Tibial artery (tissue), 4 donors: ENCODE results near the gene NDUFB8.

Experiments used
- DNase-seq, 2 donors: peaks; one replicate each; pipeline ENCODE4 v3.0.0-alpha.2; 2019
- H3K27ac ChIP-seq, 2 donors: fragments of 200-600 bp; sonication (generic) in 1 of 2; 1 replicate in 1 of 2; 2 replicates in 1 of 2; pipeline ENCODE4 v1.5.1; 2018 to 2019; ENCODE audit warnings: mild to moderate bottlenecking in 1 of 2
- H3K27me3 ChIP-seq, 2 donors: fragments of 200-600 bp; sonication (generic) in 1 of 2; one replicate each; pipeline versions ENCODE4 v1.5.1 to v1.6.0; 2016 to 2019
- H3K36me3 ChIP-seq, 3 donors: fragments of 200-600 bp; sonication (generic) in 2 of 3; one replicate each; pipeline ENCODE4 v1.5.1; 2016 to 2019; ENCODE audit warnings: mild to moderate bottlenecking in 2 of 3
- H3K4me1 ChIP-seq, 4 donors: fragments of 200-600 bp; sonication (generic) in 2 of 4; 1 replicate in 3 of 4; 2 replicates in 1 of 4; pipeline ENCODE4 v1.5.1; 2016 to 2019
- H3K4me3 ChIP-seq, 2 donors: fragments of 200-600 bp; sonication (generic) in 1 of 2; 1 replicate in 1 of 2; 2 replicates in 1 of 2; pipeline ENCODE4 v1.5.1; 2018 to 2019; ENCODE audit warnings: mild to moderate bottlenecking in 2 of 2
- H3K9me3 ChIP-seq, 3 donors: fragments of 200-600 bp; sonication (generic) in 1 of 3; one replicate each; pipeline ENCODE4 v1.5.1; 2016 to 2019
- CTCF ChIP-seq, 2 experiments: fragments of 200-600 bp in 1 of 2; fragments of 450-650 bp in 1 of 2; IDR thresholded peaks; one replicate each; pipeline ENCODE4 v1.5.1; 2017 to 2019; ENCODE audit warnings: antibody characterized with exemption in 2 of 2, mild to moderate bottlenecking in 1 of 2, moderate library complexity in 1 of 2
- intact Hi-C: fragments of 100-400 bp; cut with DNase I; formaldehyde crosslinking; loops from one replicate; pipeline ENCODE4 v1.15.0; 2023; ENCODE audit warnings: low total_unique reads

The NDUFB8 gene

GRCh38 chr10:100481462-100482081 is 48.1 kb downstream of the NDUFB8 start:
- Histone ChIP-seq H3K36me3 (peaks cover 0 to 11% (median 7%) of the 10 kb centered on the region in 3 donors), H3K27ac (no peak overlapping the region), H3K27me3 (peaks cover 0 to 32% of the 10 kb centered on the region in 2 donors), H3K9me3 (no peaks in the 10 kb centered on the region), H3K4me1 (peaks cover 0 to 18% (median 16%) of the 10 kb centered on the region in 4 donors), H3K4me3 (peak overlapping the region; percentile 47 to 61)
- intact Hi-C loops = no loop called here
- no peak for TF ChIP-seq CTCF (IDR thresholded peaks at IDR 0.05)
- DNase-seq = peak; percentile 86 to 90

GRCh38 chr10:100480002-100480401 is 49.7 kb downstream of the NDUFB8 start:
- no peak for DNase-seq
- H3K27me3 ChIP-seq = peaks cover 0 to 32% of the 10 kb centered on the region in 2 donors
- H3K4me3 ChIP-seq = no peak overlapping the region
- peaks cover 0 to 2% (median 0%) of the 10 kb centered on the region in 3 donors for H3K36me3 ChIP-seq
- H3K9me3 ChIP-seq = no peaks in the 10 kb centered on the region
- H3K4me1 ChIP-seq = peaks cover 0 to 18% (median 16%) of the 10 kb centered on the region in 4 donors
- no peak for TF ChIP-seq CTCF (IDR thresholded peaks at IDR 0.05)
- H3K27ac ChIP-seq = no peak overlapping the region
- intact Hi-C loops = no loop called here

GRCh38 chr10:100479037-100479436 is 50.6 kb downstream of the NDUFB8 start:
- Histone ChIP-seq H3K36me3 (no peaks in the 10 kb centered on the region), H3K27ac (no peak overlapping the region), H3K4me3 (no peak overlapping the region), H3K4me1 (peaks cover 0 to 18% (median 16%) of the 10 kb centered on the region in 4 donors), H3K9me3 (no peaks in the 10 kb centered on the region), H3K27me3 (peaks cover 0 to 32% of the 10 kb centered on the region in 2 donors)
- intact Hi-C loops = no loop called here
- no peak for DNase-seq
- no peak for TF ChIP-seq CTCF (IDR thresholded peaks at IDR 0.05)

- Histone ChIP-seq H3K36me3 (no peaks in the 10 kb centered on the region), H3K9me3 (no peaks in the 10 kb centered on the region), H3K27me3 (peaks cover 0 to 32% of the 10 kb centered on the region in 2 donors), H3K4me3 (no peak overlapping the region), H3K4me1 (peaks cover 0 to 17% (median 15%) of the 10 kb centered on the region in 4 donors), H3K27ac (no peak overlapping the region)
- intact Hi-C loops = no loop called here
- no peak for TF ChIP-seq CTCF (IDR thresholded peaks at IDR 0.05)
- no peak for DNase-seq
Measured at GRCh38 chr10:100477970-100478369, 51.7 kb downstream of the NDUFB8 start.
